NCI-H1092 treated with DMSO at 0.1 percent for 48 hours (cell line): ENCODE data around the gene DEFB115.
"Not testable (repeated sequence)": the region's sequence is repeated elsewhere in the genome, so short reads cannot be mapped to it uniquely, and the experiment has no call there.

Experiments used
- DNase-seq: peaks from one replicate; lab custom pipeline; 2025; lab: John Stamatoyannopoulos, UW

DEFB115 gene

GRCh38 chr20:31257364-31257763, at the start of gene DEFB115:
Gene DEFB115 (plus strand): TSS chr20:31257664. CDS start chr20:31257664, 0 bp downstream.
- DNase-seq = no peak

GRCh38 chr20:31236953-31237352, 20.5 kb upstream of the DEFB115 start:
- no peak for DNase-seq

- no peak for DNase-seq
Measured at GRCh38 chr20:31237763-31238162, 19.7 kb upstream of the DEFB115 start.

GRCh38 chr20:31239139-31239538, 18.3 kb upstream of the DEFB115 start:
- no peak for DNase-seq

GRCh38 chr20:31256959-31257358, 505 bp upstream of the DEFB115 start:
- no peak for DNase-seq

GRCh38 chr20:31260326-31260932, 3.0 kb downstream of the DEFB115 start:
- peak; percentile 16 for DNase-seq

- DNase-seq = no peak
Measured at GRCh38 chr20:31274441-31274840, 17.0 kb downstream of the DEFB115 start.

- no peak for DNase-seq
Measured at GRCh38 chr20:31278178-31278577, 20.7 kb downstream of the DEFB115 start.

- DNase-seq = not testable (repeated sequence)
Measured at GRCh38 chr20:31284964-31285363, 27.5 kb downstream of the DEFB115 start.

- DNase-seq = no peak
Measured at GRCh38 chr20:31308535-31309162, 51.2 kb downstream of the DEFB115 start, which contains the start of gene DEFB116. Gene DEFB116 (minus strand): TSS chr20:31308585. CDS start chr20:31308585, 0 bp downstream.
